GM10266 (cell line): Measurements from ENCODE around the gene CTTN.

ENCODE experiments used
- DNase-seq: peaks from one replicate; pipeline ENCODE4 v3.0.0; 2012; ENCODE audit errors: extremely low spot score
- TF ChIP-seq, protein P1 (sequence below): IDR thresholded peaks from 2 replicates; pipeline ENCODE4 v1.5.1; 2012; ENCODE audit warnings: mild to moderate bottlenecking, low read depth; ENCODE audit not compliant: control insufficient read depth, insufficient read depth; ENCODE audit errors: missing control alignments

Gene CTTN

DNA sequence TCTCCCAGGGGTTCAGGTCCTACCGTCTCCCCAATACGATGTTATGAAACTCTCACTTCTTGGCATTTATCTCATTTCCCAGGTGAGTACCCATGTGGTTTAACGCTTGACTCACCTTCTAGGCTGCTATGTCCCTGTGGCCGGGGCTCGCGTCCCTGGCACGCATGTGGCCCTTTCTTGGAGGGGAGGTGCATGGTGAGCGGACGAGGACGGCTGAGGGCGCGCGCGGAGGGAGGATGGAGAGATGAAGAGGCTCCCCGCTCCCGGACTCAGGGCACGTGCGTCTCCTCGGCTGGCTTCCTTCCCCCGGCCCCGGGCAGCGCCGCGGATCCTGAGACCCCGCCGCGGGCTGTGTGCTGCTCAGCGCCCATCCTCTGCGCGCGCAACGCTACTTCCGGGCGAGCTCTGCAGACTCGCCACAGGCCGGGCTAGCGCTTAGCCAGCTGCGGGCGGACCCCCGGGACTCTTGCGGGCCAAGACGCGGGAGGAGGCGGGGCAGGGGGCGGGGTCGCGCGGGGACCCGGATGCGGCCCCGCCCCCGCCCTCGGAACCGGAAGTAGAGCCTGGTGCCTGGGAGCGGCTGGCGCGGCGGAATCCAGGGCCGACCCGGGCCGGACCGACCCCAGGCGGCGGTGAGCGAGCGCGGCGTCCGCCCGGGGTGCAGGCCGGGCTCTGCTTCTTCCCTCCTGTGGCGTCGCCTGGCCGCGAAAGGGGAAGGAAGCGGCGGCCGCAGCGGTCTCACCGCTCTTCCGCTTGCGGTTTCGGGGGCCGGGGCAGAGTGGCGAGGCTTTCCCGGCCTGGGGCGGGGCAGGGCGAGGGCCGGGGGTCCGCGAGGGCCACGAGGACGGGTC, at the start of gene CTTN:
CTTN (plus strand) TSS at position 547 of the 851 bp plus-strand sequence. CDS start 8,769 bp downstream, outside the sequence.
- DNase-seq = peak; percentile 91
- TF ChIP-seq, protein P1, sequence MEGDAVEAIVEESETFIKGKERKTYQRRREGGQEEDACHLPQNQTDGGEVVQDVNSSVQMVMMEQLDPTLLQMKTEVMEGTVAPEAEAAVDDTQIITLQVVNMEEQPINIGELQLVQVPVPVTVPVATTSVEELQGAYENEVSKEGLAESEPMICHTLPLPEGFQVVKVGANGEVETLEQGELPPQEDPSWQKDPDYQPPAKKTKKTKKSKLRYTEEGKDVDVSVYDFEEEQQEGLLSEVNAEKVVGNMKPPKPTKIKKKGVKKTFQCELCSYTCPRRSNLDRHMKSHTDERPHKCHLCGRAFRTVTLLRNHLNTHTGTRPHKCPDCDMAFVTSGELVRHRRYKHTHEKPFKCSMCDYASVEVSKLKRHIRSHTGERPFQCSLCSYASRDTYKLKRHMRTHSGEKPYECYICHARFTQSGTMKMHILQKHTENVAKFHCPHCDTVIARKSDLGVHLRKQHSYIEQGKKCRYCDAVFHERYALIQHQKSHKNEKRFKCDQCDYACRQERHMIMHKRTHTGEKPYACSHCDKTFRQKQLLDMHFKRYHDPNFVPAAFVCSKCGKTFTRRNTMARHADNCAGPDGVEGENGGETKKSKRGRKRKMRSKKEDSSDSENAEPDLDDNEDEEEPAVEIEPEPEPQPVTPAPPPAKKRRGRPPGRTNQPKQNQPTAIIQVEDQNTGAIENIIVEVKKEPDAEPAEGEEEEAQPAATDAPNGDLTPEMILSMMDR = no peak

DNA sequence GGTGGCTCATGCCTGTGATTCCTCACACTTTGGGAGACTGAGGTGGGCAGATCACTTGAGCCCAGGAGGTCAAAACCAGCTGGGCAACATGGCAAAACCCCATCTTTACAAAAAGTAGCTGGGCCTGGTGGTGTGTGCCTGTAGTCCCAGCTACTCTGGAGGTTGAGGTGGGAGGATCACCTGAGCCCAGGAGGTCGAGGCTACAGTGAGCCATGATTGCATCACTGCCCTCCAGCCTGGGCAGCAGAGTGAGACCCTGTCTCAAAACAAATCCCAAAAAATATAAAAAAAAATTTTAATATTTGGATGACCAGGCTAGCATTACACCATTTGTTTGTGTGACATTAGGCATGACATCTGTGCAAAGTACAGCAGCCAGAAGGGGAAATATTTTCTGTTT, 49.7 kb upstream of the CTTN start:
- no peak for DNase-seq
- TF ChIP-seq, protein P1 = no peak

DNA sequence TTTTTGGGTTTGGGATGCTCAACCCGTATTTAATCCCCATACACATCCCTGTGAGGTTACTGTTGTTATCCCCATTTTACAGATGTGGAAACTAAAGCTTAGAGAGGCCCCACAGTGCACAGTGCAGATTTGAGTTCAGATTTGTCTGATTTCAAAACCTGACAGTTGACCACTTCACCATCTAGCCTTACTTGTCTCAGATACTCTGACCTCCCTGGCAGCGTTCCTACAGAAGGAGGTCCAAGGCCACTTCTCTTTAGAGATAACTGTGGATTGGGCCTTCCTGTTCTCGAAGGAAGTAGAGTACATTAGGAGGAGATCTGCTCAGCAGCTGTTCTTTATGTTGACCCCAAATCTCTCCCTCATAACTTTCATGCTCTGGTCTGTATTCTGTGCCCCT, 46.7 kb upstream of the CTTN start:
- no peak for DNase-seq
- TF ChIP-seq, protein P1 = no peak

DNA sequence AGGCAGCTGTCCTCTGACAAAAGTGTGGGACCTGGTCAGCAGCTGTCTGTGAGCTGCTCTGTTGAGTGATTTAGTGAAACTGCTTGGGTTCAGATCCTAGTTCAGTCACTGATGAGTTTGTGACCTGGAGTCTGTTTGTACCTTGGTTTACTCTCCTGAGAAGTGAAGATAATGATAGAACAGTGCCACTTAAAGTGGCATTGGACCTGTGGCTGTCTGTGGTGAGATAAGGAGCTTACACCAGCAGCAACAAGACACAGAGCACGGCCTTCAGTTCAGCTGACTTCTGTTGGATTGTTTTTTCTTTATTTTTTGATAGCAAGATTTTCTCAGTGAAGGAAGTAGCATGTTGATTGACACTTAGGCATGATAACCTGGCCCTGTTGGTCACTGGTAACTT, 46.2 kb upstream of the CTTN start:
- no peak for DNase-seq
- TF ChIP-seq, protein P1 = no peak

DNA sequence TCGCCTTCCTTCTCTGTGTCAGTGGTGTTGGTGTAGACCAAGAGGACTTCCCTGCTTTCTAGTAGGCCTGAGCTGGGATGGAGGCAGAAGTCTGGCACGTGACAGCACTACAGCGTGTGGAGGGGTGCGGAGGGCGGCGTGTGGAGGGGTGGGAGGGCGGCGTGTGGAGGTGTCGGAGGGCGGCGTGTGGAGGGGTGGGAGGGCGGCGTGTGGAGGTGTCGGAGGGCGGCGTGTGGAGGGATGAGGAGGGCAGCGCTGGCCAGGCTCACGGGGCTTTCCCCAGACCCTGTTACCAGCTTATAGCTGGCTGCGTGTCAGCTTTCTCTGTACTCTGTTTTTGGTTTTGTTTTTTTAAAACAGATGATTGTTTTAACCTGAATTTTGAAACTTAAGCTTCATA, 45.7 kb upstream of the CTTN start:
- TF ChIP-seq, protein P1 = no peak
- no peak for DNase-seq

DNA sequence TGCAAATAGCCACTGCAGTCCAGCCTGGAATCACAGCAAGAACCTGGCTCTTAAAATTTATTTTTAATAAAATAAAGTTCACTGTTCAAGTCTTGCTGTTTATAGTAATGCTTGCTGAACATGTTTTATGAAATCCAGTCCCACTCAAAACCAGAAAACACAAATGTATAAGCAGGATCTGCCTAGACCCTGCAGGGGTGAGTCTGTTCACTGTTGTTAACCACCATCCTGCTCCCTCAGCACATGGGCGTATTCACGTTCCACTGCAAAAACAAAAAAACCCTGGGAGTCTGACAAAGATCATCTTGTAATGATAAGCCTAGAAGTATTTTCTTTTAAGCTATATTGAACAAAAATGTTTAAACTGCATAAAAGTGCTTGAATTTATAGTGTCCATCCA, 45.0 kb upstream of the CTTN start:
- TF ChIP-seq, protein P1 = no peak

DNA sequence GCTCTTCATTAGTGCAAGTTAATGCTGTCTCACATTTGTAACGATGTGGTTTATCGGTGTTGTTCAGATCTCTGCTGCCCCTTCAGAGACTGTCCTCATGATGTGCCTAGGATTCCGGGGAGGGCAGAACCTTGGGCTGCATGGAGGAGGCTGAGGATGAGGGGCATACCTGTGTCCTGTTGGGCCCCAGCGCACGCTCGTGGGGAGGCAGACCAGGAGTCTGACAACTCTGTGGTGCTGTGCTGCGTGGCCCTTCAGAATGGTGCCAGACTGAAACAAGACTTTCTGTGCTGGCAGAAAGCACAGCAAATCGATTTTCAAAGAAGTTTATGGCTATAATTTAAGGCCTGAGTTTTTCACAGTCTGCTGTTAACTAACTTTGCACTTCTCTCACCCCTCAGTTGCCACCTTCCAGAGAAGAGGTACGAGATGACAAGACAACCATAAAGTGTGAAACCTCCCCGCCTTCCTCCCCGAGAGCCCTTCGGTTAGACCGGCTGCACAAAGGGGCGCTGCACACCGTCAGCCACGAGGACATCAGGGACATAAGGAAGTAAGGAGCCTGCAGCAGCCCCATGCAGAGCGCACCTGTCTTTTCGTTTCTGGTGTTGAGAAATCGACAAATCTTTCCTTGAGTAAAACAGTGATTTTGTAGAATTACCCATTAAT, 44.3 kb upstream of the CTTN start:
- no peak for DNase-seq

More for the DNA sequence above, 45.0 kb upstream of the CTTN start:
- DNase-seq = no peak

More for the DNA sequence above, 44.3 kb upstream of the CTTN start:
- TF ChIP-seq, protein P1 = no peak
